ENCODE measurements around the gene IKZF3. TPM values are rescaled to one million over a fixed set of nuclear protein-coding genes. Genes with fewer than 3 reads are reported as not detected.
A peak's percentile ranks its signal among the peaks of the same experiment; 100 is the strongest.

IKZF3 gene
- total RNA-seq, 1 experiment from 2014 or later, result 0.22 TPM

GRCh38 chr17:39729280-39729851 lies 134.7 kb downstream of the IKZF3 start:
- no peak overlapping the region for H2BK120ac ChIP-seq (ENCODE audit: low read depth, low read length, poor library complexity, severe bottlenecking)
- peaks cover 34 to 52% (median 51%) of the 10 kb centered on the region in 3 experiments for H3K36me3 Mint-ChIP-seq (ENCODE audit: insufficient read depth in 1 of 3, low read depth in 3 of 3)
- H4K20me1 ChIP-seq (ENCODE audit: control insufficient read depth, insufficient read depth, insufficient read length), result no peaks in the 10 kb centered on the region
- H3K27ac Mint-ChIP-seq, result peak overlapping the region; percentile 24 to 94 (median 77); a peak in 4 of 7 replicates
- H4K5ac ChIP-seq (ENCODE audit: insufficient read length, low read depth, low read length), result no peak overlapping the region
- DNase-seq, result no peak
- H2AK5ac ChIP-seq (ENCODE audit: insufficient read length, low read length), result no peak overlapping the region
- H3K27me3 Mint-ChIP-seq (ENCODE audit: low read depth), result no peaks in the 10 kb centered on the region; the same call in 1 of the 2 replicates
- peaks cover 1% of the 10 kb centered on the region; the same call in 1 of the 2 replicates for H3K4me1 ChIP-seq (ENCODE audit: insufficient read depth, low read length)
- no peak overlapping the region for H2AFZ ChIP-seq (ENCODE audit: low read length)
- no peaks in the 10 kb centered on the region for H3K79me1 ChIP-seq (ENCODE audit: insufficient read depth, low read depth, low read length, poor library complexity, severe bottlenecking)
- WGBS (ENCODE audit: extremely low coverage, insufficient read length, low lambda C conversion rate), result no CpG with 5 or more reads among the region's 6 CpGs
- peak overlapping the region; percentile 75 for H3K4me2 ChIP-seq (ENCODE audit: insufficient read depth, insufficient read length, low read length)
- no peak overlapping the region for H3K9ac ChIP-seq (ENCODE audit: extremely low read depth, insufficient read length, low read length)
- no peak overlapping the region for H3K4ac ChIP-seq (ENCODE audit: low read depth, low read length)
- no peak for TF ChIP-seq CTCF (conservative IDR thresholded peaks at IDR 0.05)
- peaks cover 5% of the 10 kb centered on the region for H3K23me2 ChIP-seq (ENCODE audit: insufficient read length, low read depth, low read length, poor library complexity, severe bottlenecking)
- H2BK15ac ChIP-seq (ENCODE audit: low read depth, low read length), result no peak overlapping the region
- peak overlapping the region; percentile 82 to 92 for H3K4me3 Mint-ChIP-seq
- no peak overlapping the region for H4K8ac ChIP-seq (replicated peaks; ENCODE audit: insufficient read length, low read depth, low read length)
- no peak overlapping the region for H3T11ph ChIP-seq (ENCODE audit: low read length)
- no peak overlapping the region for H3K23ac ChIP-seq (ENCODE audit: insufficient read length, low read depth, low read length)
- H3K79me2 ChIP-seq (ENCODE audit: insufficient read depth, low read length), result no peaks in the 10 kb centered on the region
- no peak overlapping the region for H2BK12ac ChIP-seq (ENCODE audit: insufficient read length, low read depth, low read length)
- H2BK5ac ChIP-seq (ENCODE audit: insufficient read length, low read length), result no peak overlapping the region
- no peak overlapping the region for H3K27ac ChIP-seq (ENCODE audit: insufficient read length, low read depth, low read length)
- no peak overlapping the region for H3K14ac ChIP-seq (ENCODE audit: insufficient read depth, low read length)
- H3K9me3 ChIP-seq (ENCODE audit: control insufficient read depth, low read depth, low read length), result no peaks in the 10 kb centered on the region
- no peaks in the 10 kb centered on the region for H3K27me3 ChIP-seq (ENCODE audit: insufficient read depth, low read length)
- no peak overlapping the region for H3K56ac ChIP-seq (ENCODE audit: insufficient read length, low read depth, low read length)
- no peak overlapping the region for H4K91ac ChIP-seq (ENCODE audit: insufficient read length, low read depth, low read length)
- H3K18ac ChIP-seq (ENCODE audit: insufficient read length, low read depth, low read length), result no peak overlapping the region
- no peak overlapping the region for H2BK20ac ChIP-seq (ENCODE audit: low read depth, low read length, poor library complexity, severe bottlenecking)
- H3K4me1 Mint-ChIP-seq, result peaks cover 15 to 16% of the 10 kb centered on the region in 2 experiments
- no peaks in the 10 kb centered on the region for H3K9me3 Mint-ChIP-seq

Measured in H9 (cell line).